ENCODE results near the gene POLRMT. TPM values are rescaled to one million over a fixed set of nuclear protein-coding genes. Genes with fewer than 3 reads are reported as not detected.
A peak's percentile ranks its signal among the peaks of the same experiment; 100 is the strongest.
"Not testable (repeated sequence)": the region's sequence is repeated elsewhere in the genome, so short reads cannot be mapped to it uniquely, and the experiment has no call there.

The POLRMT gene
- total RNA-seq, 1 experiment from 2014 or later = 33.2 TPM

DNA sequence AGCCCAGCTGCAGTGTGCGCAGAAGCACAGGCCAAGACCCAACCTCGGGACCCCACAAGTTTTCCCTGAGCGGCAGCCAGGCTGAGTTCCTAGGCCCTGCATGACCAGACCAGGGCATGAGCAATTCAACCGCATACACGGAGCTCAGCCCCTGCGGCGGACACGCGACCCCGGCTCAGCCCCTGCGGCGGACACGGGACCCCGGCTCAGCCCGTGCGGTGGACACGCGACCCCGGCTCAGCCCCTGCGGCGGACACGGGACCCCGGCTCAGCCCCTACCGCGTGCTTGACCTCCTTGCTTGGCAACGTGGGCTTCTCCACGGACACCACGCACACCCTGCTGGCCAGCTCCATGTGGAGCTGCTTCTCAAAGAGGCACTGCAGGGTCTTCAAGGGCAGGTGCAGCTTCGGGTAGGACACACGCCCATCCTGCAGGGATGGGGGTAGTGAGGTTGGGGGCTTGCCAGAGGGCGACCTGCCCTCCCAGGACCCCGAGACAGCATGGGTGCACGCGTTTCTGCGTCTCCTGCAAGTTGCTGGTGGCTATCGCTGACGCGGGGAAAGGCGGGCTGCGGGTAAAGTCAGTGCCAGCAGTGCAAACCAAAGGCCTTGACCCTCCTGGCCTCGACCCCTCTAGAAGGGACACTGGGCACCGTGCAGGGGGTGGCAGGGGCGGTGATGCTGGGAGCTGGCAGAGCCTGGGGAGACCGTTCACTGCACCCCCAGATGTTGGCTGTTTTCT lies 10.0 kb downstream of the POLRMT start:
- Histone ChIP-seq H3K27me3 (no peaks in the 10 kb centered on the region), H3K9me3 (no peaks in the 10 kb centered on the region), H3K4me3 (no peak overlapping the region), H3K36me3 (no peaks in the 10 kb centered on the region; the same call in 1 of the 2 replicates)
- no peak for DNase-seq

DNA sequence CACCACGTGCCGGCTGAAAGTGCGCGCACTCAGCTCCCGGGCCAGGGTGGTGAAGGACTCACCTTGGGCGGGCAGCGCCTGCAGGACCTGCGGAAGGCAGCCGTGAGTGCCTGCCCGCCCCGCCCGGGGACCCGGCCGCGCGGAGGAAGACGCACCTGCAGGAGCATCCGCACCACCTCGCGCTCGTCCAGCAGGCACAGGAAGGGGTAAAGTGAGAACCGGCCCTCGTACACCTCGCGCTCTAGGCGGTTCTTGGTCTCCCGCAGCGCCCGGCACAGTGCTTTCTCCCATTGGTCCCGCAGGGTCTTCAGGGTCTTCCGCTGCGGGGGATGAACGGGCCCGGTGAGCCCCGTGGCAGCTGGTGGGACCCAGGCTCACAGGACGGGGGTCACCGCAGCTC lies 10.7 kb downstream of the POLRMT start:
- Histone ChIP-seq H3K27me3 (no peaks in the 10 kb centered on the region), H3K9me3 (no peaks in the 10 kb centered on the region), H3K36me3 (no peaks in the 10 kb centered on the region; the same call in 1 of the 2 replicates), H3K4me3 (no peak overlapping the region)
- no peak for DNase-seq

DNA sequence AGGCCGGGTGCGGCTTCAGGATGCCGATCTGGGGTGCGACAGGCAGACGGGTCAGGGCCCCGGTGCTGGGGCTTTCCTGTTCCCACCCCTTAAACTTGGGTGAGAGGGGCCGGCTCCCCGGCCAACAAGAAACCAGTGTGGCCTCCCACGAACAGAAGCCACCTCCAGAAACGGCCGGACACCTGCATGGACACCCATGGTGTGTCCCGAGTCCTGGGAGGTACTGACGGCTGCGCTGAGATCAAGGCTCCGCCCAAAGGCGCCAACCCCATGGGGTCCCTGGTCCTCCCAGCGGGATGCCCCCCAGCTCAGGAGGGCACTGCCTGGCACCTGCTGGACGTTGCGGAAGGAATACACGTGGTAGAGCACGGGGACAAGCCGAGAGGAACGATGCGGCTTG lies 11.5 kb downstream of the POLRMT start:
- Histone ChIP-seq H3K27me3 (no peaks in the 10 kb centered on the region), H3K4me3 (no peak overlapping the region), H3K9me3 (no peaks in the 10 kb centered on the region), H3K36me3 (no peaks in the 10 kb centered on the region; the same call in 1 of the 2 replicates)
- DNase-seq = no peak

DNA sequence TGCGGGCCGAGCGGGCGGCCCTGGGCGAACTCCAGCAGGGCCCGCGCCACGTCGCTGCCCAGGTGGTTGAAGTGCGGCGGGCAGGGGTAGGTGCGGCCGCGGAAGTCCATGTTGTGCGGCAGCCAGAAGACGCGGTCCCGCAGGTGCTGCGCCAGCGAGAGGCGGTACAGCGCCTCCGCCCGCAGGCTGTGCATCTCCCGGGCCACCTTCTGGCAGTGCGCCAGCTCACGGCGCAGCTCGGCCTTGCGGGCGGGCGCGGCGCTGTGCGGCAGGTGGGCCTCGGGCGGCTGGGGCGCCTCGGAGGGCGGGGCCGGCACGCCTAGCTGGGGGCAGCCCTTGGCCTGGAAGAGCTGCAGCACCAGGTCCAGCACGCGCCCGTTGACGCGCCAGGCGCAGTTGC lies 12.1 kb downstream of the POLRMT start:
- H3K4me3 ChIP-seq, DNase-seq, H3K27me3 ChIP-seq, H3K9me3 ChIP-seq, H3K36me3 ChIP-seq: not testable (repeated sequence)

DNA sequence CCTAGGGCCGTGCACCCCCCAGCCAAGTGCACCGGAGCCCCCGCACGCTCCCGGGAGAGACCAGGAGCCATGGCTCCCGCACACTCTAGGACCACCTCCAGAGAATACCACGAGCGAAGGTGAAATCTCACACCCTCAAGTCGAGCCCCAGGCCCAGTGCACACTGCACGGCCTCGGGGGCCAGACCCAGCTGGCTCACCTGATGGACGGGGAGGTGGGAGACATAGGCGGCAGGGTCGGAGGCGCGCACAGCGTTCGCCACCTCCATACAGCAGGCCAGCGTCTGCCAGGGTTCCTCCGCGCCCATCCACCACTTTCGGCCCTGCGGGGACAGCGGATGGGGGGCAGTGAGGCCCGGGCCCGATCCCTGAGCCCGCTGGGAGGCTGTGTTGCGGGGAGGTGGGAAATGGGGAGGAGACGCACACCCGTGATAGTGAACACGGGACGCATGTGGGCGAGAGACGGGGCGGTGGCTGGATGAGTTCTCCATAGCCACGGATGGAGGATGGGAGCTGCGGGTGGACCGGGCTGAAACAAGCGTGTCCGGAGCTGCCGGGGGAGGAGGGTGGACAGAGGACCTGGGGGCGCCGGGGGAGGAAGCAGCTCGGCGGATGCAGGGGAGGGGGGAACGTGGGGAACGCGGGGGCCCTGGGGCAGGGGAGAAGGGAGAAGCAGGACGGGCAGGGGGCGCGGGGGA lies 13.0 kb downstream of the POLRMT start:
- H3K27me3 ChIP-seq = no peaks in the 10 kb centered on the region
- no peak overlapping the region for H3K4me3 ChIP-seq
- no peaks in the 10 kb centered on the region for H3K9me3 ChIP-seq
- no peaks in the 10 kb centered on the region; the same call in 1 of the 2 replicates for H3K36me3 ChIP-seq
- DNase-seq = no peak

DNA sequence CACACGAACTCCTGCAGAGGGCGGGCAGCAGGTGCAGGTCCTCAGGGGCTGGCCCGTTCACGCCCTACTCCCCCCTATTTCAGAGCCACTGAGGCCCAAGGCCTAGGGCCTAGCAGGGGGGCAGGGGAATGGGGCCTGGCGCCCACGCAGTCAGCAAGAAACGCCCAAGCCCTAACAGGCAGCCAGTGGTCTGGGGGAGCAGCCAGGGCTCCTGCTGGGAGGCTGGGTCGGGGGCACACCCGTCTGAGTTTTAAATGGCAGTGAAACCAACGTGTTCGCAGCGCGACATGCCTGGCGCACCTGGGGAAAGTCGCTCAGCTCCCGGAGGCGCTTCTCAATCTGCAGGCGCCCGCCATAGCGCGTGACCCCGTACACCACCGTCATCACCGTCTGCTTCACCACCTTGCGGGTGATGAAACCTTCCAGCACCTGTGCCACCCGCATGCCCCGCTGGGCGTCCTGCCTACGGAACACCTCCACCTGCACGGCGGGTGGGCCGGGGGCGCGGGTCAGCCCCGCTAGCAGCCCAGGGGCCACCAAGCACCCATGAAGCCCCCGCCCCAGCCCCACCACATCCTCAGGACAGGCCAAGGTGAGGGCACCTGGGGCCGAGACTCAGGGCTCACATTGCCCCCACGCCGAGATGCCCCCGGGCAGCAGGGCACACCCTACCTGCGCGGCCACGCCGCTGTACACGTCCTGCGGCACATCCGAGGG lies 13.9 kb downstream of the POLRMT start:
- H3K36me3 ChIP-seq = no peaks in the 10 kb centered on the region; the same call in 1 of the 2 replicates
- no peaks in the 10 kb centered on the region for H3K9me3 ChIP-seq
- H3K4me3 ChIP-seq = no peak overlapping the region

DNA sequence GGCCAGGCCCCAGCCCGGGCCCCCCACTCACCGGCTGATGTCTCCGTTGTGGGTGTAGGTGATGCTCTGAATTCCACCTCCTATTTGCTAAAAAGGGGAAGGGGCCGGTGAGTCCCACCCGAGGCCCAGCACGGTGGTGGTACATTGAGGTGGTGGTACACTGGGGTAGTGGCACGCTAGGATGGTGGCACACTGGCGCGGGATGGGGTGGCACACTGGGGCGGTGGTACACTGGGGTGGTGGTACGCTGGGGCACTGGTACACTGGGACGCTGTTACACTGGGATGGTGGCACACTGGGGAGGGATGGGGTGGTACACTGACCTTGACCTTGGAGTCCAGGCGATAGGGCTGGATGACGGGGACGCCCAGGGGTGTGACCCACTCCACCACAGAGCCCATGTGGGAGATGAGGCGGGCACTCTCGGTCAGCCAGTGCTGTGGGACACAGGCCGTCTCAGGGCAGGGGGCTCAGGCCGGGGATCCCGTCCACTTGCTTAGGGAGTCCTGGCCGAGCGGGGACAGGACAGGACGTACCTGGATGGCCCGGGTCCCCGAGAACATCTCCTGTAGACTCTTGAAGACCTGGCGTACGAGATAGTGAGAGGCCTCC lies 14.6 kb downstream of the POLRMT start:
- Histone ChIP-seq H3K36me3 (no peaks in the 10 kb centered on the region; the same call in 1 of the 2 replicates), H3K4me3 (no peak overlapping the region), H3K27me3 (no peaks in the 10 kb centered on the region), H3K9me3 (no peaks in the 10 kb centered on the region)
- no peak for DNase-seq

More for the DNA sequence above, 13.9 kb downstream of the POLRMT start:
- no peak for DNase-seq
- H3K27me3 ChIP-seq = no peaks in the 10 kb centered on the region

DNA sequence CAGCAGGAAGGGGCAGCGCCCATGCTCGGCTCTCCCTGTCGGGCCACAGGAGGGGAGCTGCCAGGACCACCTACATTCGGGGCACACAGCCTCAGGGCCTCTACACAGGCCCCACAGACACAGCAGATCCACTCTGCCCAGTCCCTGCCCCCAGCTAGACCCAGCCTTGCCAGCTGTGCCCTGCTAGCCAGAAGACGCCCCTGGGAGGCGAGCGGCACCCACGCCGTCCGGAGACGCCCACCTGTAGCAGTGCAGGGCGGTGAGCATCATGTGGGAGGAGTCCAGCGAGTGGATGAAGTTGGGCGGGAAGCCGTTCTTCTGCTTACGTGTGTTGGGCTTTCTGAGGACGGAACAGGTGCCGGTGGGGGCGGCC lies 15.1 kb downstream of the POLRMT start:
- Histone ChIP-seq H3K27me3 (no peaks in the 10 kb centered on the region), H3K4me3 (no peak overlapping the region), H3K36me3 (no peaks in the 10 kb centered on the region; the same call in 1 of the 2 replicates), H3K9me3 (no peaks in the 10 kb centered on the region)
- no peak for DNase-seq

DNA sequence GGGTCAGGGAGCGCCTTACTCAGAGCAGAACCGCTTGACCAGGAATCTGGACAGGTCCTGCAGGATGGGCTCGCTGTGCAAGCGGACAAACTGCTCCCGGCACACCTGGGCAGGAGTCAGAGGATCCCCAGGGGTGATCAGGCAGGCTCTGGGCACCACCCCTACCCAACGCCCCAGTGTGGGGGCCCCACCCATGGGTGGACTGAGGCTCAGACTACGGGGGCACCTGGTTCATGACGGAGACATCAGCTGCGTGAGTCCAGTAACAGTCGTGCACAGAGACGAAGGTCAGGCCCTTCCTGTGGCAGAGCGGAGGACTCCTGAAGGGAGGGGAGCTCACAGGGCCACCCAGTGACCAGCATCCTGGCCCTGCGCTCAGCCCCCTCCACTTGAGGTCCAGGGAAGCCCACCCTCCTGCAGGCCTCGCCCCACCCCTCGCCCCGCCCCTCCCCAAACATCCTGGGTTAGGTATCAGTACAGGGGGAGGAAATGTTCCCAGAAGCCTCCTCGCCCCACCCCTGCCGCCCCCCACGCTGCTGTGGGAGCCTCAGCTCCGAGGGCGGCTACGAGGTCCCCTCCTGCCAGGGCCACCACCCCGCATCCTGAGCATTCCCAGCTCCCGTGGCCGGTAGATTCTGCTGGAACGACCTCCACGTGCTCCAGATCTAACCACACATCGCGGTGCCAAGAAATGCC lies 15.6 kb downstream of the POLRMT start:
- Histone ChIP-seq H3K4me3 (no peak overlapping the region), H3K9me3 (no peaks in the 10 kb centered on the region), H3K27me3 (no peaks in the 10 kb centered on the region), H3K36me3 (no peaks in the 10 kb centered on the region; the same call in 1 of the 2 replicates)
- no peak for DNase-seq

DNA sequence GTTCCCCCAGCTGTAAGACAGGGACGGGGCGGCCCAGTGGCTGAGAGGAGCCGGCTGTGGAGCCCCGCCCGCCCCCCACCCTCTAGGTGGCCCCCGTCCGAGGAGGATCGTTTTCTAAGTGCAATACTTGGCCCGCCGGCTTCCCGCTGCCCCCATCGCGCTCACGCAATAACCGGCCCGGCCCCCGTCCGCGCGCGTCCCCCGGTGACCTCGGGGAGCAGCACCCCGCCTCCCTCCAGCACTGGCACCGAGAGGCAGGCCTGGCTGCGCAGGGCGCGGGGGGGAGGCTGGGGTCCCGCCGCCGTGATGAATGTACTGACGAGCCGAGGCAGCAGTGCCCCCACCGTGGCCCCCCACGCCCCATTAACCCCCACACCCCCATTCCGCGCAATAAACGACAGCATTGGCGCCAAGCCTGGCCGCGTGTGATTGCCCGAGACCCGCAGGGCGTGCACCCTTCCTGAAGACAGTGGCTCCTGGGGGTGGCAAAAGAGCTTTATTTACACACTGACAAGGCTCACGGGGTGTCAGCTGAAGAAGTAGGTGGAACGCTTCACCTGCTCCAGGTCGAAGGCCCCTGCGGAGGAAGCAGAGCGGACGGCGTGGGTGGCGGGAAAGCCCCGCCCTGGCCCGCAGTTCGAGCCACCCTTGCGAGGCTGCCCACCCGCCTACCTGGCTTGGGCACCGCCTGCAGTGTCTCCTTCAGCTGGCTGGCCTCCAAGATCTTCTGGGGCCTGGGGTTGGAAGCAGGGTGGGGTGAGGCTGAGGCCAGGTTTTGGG lies 16.4 kb downstream of the POLRMT start:
- no peaks in the 10 kb centered on the region; the same call in 1 of the 2 replicates for H3K36me3 ChIP-seq
- no peaks in the 10 kb centered on the region for H3K27me3 ChIP-seq
- H3K4me3 ChIP-seq = no peak overlapping the region
- no peak for DNase-seq
- H3K9me3 ChIP-seq = no peaks in the 10 kb centered on the region

DNA sequence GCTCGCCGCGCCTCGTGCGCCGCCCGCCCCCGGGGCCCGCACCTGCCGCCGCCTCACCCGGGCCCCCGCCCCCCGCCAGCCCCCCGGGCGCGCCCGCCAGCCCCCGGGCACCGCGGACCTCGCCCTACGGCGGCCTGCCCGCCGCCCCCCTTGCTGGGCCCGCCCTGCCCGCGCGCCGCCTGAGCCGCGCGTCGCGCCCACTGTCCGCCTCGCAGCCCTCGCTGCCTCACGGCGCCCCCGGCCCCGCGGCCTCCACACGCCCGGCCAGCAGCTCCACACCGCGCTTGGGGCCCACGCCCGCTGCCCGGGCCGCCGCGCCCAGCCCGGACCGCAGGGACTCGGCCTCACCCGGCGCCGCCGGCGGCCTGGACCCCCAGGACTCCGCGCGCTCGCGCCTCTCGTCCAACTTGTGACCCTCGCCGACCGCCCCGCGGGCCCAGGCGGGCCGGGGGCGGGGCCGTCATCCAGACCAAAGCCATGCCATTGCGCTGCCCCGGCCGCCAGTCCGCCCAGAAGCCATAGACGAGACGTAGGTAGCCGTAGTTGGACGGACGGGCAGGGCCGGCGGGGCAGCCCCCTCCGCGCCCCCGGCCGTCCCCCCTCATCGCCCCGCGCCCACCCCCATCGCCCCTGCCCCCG lies 17.2 kb downstream of the POLRMT start:
- no peak overlapping the region for H3K4me3 ChIP-seq
- no peaks in the 10 kb centered on the region; the same call in 1 of the 2 replicates for H3K36me3 ChIP-seq
- no peak for DNase-seq

DNA sequence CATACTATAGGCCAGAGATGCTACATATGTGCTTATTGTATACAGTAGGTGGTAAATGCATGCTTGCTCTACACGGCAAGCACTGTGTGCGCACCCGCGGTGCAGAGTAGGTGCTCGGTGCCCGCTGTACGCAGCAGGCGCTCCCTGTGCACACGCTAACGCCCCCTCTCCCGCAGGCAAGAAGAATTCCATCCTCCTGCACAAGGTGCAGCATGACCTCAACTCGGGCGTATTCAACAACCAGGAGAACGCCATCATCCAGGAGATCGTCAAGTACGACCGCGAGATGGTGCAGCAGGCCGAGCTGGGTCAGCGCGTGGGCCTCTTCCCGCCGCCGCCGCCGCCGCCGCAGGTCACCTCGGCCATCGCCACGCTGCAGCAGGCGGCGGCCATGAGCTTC lies 17.7 kb downstream of the POLRMT start:
- H3K9me3 ChIP-seq = no peaks in the 10 kb centered on the region
- no peaks in the 10 kb centered on the region for H3K27me3 ChIP-seq
- H3K36me3 ChIP-seq = no peaks in the 10 kb centered on the region; the same call in 1 of the 2 replicates
- H3K4me3 ChIP-seq = no peak overlapping the region
- DNase-seq = no peak

More for the DNA sequence above, 17.2 kb downstream of the POLRMT start:
- H3K9me3 ChIP-seq = no peaks in the 10 kb centered on the region
- no peaks in the 10 kb centered on the region for H3K27me3 ChIP-seq

DNA sequence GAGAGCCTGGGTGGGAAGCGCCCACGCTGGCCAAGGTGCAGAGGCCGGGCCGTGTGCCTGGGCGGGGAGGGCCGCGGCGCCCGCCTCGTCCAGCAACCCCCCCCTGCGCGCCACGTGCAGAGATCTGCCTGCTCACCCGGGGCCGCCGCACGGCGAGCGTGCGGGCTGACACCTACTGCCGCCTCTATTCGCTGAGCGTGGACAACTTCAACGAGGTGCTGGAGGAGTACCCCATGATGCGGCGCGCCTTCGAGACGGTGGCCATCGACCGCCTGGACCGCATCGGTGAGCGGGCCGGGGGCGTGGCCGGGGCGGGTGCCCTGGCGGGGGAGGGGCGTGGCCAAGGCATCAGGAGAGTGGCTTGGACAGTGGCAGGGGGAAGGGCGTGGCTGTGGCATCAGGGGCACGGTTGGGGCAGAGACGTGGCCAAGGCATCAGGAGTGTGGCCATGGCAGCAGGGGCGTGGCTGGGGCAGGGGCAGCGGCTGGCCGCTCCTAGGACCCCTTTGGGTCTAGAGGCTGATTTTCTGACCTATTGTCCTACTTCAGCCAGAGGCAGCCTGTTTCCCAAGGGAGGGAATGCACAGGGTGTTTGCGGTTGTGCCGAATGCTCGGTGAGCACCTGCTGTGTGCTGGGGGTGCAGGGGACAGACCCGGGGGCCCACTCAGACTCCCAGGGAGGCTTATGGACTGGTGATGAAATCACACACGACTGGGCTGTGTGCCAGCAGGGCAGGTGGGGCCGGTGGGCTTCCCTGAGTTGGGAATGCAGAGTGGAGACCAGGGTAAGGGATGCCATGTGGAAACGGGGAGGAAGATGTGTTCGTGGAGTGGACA lies 19.4 kb downstream of the POLRMT start:
- Histone ChIP-seq H3K27me3 (no peaks in the 10 kb centered on the region), H3K9me3 (no peaks in the 10 kb centered on the region), H3K4me3 (no peak overlapping the region), H3K36me3 (no peaks in the 10 kb centered on the region)
- DNase-seq = no peak

DNA sequence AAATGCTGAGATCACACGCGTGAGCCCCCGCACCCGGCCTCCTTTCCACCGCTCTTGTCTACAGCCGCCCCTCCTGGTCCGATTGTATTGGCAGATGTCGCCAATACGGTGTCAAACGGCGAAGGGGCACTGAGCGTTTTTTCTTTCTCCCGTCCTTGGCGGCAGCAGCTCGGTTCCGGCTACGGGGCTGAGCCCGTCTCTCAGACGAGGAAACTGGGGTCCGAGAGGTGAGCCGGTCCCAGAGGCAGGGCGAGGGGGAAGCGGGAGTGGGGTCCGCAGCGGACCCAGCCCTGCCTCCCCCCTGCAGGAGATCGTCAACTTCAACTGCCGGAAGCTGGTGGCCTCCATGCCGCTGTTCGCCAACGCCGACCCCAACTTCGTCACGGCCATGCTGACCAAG lies 20.4 kb downstream of the POLRMT start:
- Histone ChIP-seq H3K36me3 (no peaks in the 10 kb centered on the region), H3K27me3 (no peaks in the 10 kb centered on the region), H3K9me3 (no peaks in the 10 kb centered on the region), H3K4me3 (no peak overlapping the region)
- no peak for DNase-seq

DNA sequence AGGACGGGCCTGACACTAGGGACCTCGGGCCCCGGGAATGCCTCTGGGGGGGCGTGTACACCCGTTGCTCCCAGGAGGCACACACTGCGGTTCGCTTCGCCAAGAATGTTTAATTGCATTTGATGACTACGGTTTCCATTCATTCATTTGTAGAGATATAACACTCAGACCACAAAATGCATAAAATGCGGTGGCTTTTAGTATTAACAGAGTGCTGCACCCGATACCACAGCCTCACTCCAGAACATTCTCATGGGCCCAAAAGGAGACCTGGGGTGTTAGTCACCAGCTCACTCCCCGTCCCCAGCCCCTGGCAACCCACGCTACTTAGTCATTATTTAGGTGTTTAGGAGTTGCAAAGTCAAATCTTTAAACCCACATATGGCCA lies 21.9 kb downstream of the POLRMT start:
- no peaks in the 10 kb centered on the region for H3K9me3 ChIP-seq
- H3K4me3 ChIP-seq = no peak overlapping the region
- H3K27me3 ChIP-seq = no peaks in the 10 kb centered on the region
- no peaks in the 10 kb centered on the region for H3K36me3 ChIP-seq
- peak; percentile 35 for DNase-seq

All from MG63 (cell line).